SHP77 treated with DMSO at 0.1 percent for 48 hours (cell line): ENCODE data around the gene CCDC92.

ENCODE experiments used
- DNase-seq: peaks from one replicate; lab custom pipeline; 2025; lab: John Stamatoyannopoulos, UW

Gene CCDC92

GRCh38 chr12:124002021-124002644 is 29.5 kb upstream of the CCDC92 start:
- DNase-seq, result no peak

GRCh38 chr12:124001343-124001742 is 28.7 kb upstream of the CCDC92 start:
- DNase-seq, result no peak

GRCh38 chr12:124000111-124000510 is 27.5 kb upstream of the CCDC92 start:
- no peak for DNase-seq

- no peak for DNase-seq
Observed at GRCh38 chr12:123998991-123999359, 26.3 kb upstream of the CCDC92 start.

GRCh38 chr12:123998344-123998990 is 25.8 kb upstream of the CCDC92 start:
- DNase-seq, result no peak

GRCh38 chr12:123997908-123998307 is 25.3 kb upstream of the CCDC92 start:
- no peak for DNase-seq

GRCh38 chr12:123997033-123997822 is 24.6 kb upstream of the CCDC92 start:
- no peak for DNase-seq

GRCh38 chr12:123996581-123996980 is 23.9 kb upstream of the CCDC92 start:
- no peak for DNase-seq

GRCh38 chr12:123995023-123995748 is 22.6 kb upstream of the CCDC92 start:
- DNase-seq, result no peak

GRCh38 chr12:123992118-123992825 is 19.6 kb upstream of the CCDC92 start:
- DNase-seq, result no peak

- no peak for DNase-seq
Observed at GRCh38 chr12:123991372-123991951, 18.8 kb upstream of the CCDC92 start.

- no peak for DNase-seq
Observed at GRCh38 chr12:123990511-123990910, 17.9 kb upstream of the CCDC92 start.

- DNase-seq, result no peak
Observed at GRCh38 chr12:123989753-123990152, 17.1 kb upstream of the CCDC92 start.

GRCh38 chr12:123989168-123989567 is 16.5 kb upstream of the CCDC92 start:
- no peak for DNase-seq

GRCh38 chr12:123987022-123987421 is 14.4 kb upstream of the CCDC92 start:
- no peak for DNase-seq

- DNase-seq, result no peak
Observed at GRCh38 chr12:123986374-123986965, 13.8 kb upstream of the CCDC92 start.

GRCh38 chr12:123984903-123985302 is 12.3 kb upstream of the CCDC92 start:
- DNase-seq, result no peak

GRCh38 chr12:123983822-123984485 is 11.3 kb upstream of the CCDC92 start:
- DNase-seq, result peak; percentile 56

GRCh38 chr12:123982269-123982668 is 9.6 kb upstream of the CCDC92 start:
- DNase-seq, result no peak

GRCh38 chr12:123979566-123979965 is 6.9 kb upstream of the CCDC92 start:
- DNase-seq, result no peak
